ENCODE data around the gene KDM5A.
"Not testable (repeated sequence)": the region's sequence is repeated elsewhere in the genome, so short reads cannot be mapped to it uniquely, and the experiment has no call there.

KDM5A gene

GRCh38 chr12:238736-239398, 150.3 kb downstream of the KDM5A start:
- DNase-seq (ENCODE audit: low read depth), result no peak

GRCh38 chr12:238116-238515, 151.0 kb downstream of the KDM5A start:
- DNase-seq (ENCODE audit: low read depth), result no peak

- no peak for DNase-seq (ENCODE audit: low read depth)
Measured at GRCh38 chr12:237026-237815, 151.9 kb downstream of the KDM5A start.

- DNase-seq (ENCODE audit: low read depth), result no peak
Measured at GRCh38 chr12:236445-236844, 152.7 kb downstream of the KDM5A start.

GRCh38 chr12:235967-236366, 153.2 kb downstream of the KDM5A start:
- not testable (repeated sequence) for DNase-seq (ENCODE audit: low read depth)

GRCh38 chr12:234891-235415, 154.2 kb downstream of the KDM5A start:
- no peak for DNase-seq (ENCODE audit: low read depth)

GRCh38 chr12:234019-234418, 155.1 kb downstream of the KDM5A start:
- DNase-seq (ENCODE audit: low read depth), result no peak

- DNase-seq (ENCODE audit: low read depth), result no peak
Measured at GRCh38 chr12:233615-233968, 155.5 kb downstream of the KDM5A start.

GRCh38 chr12:232731-233614, 156.1 kb downstream of the KDM5A start:
- no peak for DNase-seq (ENCODE audit: low read depth)

GRCh38 chr12:230925-231671, 158.0 kb downstream of the KDM5A start:
- DNase-seq (ENCODE audit: low read depth), result no peak

Measured in GM04503 (cell line).